ENCODE measurements around the gene OR6P1.

GRCh38 chr1:158611916-158612315 is 41.5 kb upstream of the OR6P1 start:
- no peak for TF ChIP-seq CTCF (IDR thresholded peaks at IDR 0.05 in 8 of 11, conservative IDR thresholded peaks at IDR 0.05 in 3 of 11)
- no peak for TF ChIP-seq POLR2AphosphoS5 (IDR thresholded peaks at IDR 0.05)
- TF ChIP-seq POLR2A (IDR thresholded peaks at IDR 0.05): no peak

Data from spleen (tissue), 7 donors.